ENCODE measurements around the gene OR1L8. TPM values are rescaled to one million over a fixed set of nuclear protein-coding genes. Genes with fewer than 3 reads are reported as not detected.

The OR1L8 gene
- total RNA-seq, 3 donors from 2014 or later: 0.44 to 0.48 TPM; not detected in 1

- Histone ChIP-seq H3K4me1 (no peaks in the 10 kb centered on the region), H3K4me3 (no peak overlapping the region), H3K27me3 (no peaks in the 10 kb centered on the region), H3K27ac (no peak overlapping the region), H3K36me3 (no peaks in the 10 kb centered on the region), H3K9me3 (no peaks in the 10 kb centered on the region)
- intact Hi-C loops (cut with DNase I; ENCODE audit: low total_unique reads): no loop called here
- DNase-seq (ENCODE audit: low spot score in 2 of 2): no peak
- TF ChIP-seq, protein P1, sequence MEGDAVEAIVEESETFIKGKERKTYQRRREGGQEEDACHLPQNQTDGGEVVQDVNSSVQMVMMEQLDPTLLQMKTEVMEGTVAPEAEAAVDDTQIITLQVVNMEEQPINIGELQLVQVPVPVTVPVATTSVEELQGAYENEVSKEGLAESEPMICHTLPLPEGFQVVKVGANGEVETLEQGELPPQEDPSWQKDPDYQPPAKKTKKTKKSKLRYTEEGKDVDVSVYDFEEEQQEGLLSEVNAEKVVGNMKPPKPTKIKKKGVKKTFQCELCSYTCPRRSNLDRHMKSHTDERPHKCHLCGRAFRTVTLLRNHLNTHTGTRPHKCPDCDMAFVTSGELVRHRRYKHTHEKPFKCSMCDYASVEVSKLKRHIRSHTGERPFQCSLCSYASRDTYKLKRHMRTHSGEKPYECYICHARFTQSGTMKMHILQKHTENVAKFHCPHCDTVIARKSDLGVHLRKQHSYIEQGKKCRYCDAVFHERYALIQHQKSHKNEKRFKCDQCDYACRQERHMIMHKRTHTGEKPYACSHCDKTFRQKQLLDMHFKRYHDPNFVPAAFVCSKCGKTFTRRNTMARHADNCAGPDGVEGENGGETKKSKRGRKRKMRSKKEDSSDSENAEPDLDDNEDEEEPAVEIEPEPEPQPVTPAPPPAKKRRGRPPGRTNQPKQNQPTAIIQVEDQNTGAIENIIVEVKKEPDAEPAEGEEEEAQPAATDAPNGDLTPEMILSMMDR (IDR thresholded peaks at IDR 0.05): no peak
- TF ChIP-seq POLR2AphosphoS5 (IDR thresholded peaks at IDR 0.05) (no peak), POLR2A (IDR thresholded peaks at IDR 0.05) (no peak)
Measured at GRCh38 chr9:122580360-122580759, 2.8 kb downstream of the OR1L8 start.

DNA sequence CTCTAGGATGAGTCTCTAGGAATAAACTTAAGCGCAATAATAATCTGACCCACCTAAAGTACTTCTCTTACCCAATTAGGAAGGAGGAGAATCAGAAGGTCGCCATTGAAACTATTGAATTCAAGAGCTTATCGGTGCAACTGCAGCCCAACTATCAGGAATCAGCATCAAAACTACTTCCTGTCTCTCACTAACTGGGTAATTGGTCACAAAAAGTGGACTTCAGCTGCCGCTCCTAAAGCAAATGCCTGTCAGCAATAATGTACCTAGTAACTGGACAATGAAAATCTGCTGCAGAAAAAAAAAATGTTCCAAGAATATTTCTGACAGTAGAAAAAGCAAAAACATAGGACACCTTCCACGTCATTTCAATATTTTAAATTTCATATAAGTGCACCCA is 3.3 kb downstream of the OR1L8 start:
- TF ChIP-seq POLR2A (IDR thresholded peaks at IDR 0.05) (no peak), POLR2AphosphoS5 (IDR thresholded peaks at IDR 0.05) (no peak)
- TF ChIP-seq, protein P1 (IDR thresholded peaks at IDR 0.05): no peak

DNA sequence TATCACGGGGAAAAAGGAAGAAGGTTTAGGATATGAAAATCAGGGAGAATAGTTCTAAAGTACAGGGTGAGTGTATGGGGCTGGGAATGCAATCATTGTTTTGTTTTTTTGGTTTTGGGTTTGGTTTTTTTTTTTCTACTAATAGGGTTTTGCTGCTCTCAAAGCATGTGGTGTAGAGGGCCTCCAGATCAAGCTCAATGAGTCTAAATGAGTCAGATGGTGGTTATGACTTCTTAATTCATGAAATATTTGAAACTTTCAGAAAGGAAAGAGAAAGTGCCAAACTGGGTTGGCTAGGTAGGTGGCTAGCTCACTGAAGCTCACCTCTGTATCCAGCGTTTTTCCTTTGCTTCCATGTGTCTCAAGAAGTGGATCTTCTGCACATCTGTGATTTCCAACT is 10.7 kb downstream of the OR1L8 start:
- H3K9me3 ChIP-seq: no peaks in the 10 kb centered on the region
- TF ChIP-seq POLR2A (IDR thresholded peaks at IDR 0.05) (no peak), POLR2AphosphoS5 (IDR thresholded peaks at IDR 0.05) (no peak)
- TF ChIP-seq, protein P1 (IDR thresholded peaks at IDR 0.05): no peak

More for the DNA sequence above, 3.3 kb downstream of the OR1L8 start:
- intact Hi-C loops (cut with DNase I; ENCODE audit: low total_unique reads): no loop called here
- H3K4me3 ChIP-seq: no peak overlapping the region
- H3K27ac ChIP-seq: no peak overlapping the region
- no peaks in the 10 kb centered on the region for H3K9me3 ChIP-seq
- no peaks in the 10 kb centered on the region for H3K36me3 ChIP-seq
- no peaks in the 10 kb centered on the region for H3K4me1 ChIP-seq
- no peak for DNase-seq (ENCODE audit: low spot score in 2 of 2)
- no peaks in the 10 kb centered on the region for H3K27me3 ChIP-seq

DNA sequence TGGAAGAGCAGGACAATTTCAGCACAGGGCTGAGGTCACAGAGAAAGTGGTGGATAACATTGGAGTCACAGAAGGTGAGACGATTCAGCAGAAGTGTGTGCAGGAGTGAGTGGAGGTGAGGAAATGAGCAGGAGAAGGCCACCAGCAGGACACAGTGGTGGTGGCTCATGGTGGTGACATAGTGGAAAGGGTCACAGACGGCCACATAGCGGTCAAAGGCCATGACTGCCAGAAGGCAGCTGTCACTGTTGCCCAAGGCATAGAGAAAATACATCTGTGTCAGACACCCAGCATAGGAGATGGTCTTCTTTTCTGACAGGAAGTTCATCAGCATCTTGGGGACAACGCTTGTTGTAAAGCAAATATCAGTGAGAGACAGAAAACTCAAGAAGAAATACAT is 15.3 kb downstream of the OR1L8 start:
- Histone ChIP-seq H3K4me3 (no peak overlapping the region), H3K27ac (no peak overlapping the region), H3K36me3 (no peaks in the 10 kb centered on the region), H3K4me1 (no peaks in the 10 kb centered on the region), H3K9me3 (no peaks in the 10 kb centered on the region), H3K27me3 (no peaks in the 10 kb centered on the region)
- intact Hi-C loops (cut with DNase I; ENCODE audit: low total_unique reads): no loop called here
- TF ChIP-seq POLR2AphosphoS5 (IDR thresholded peaks at IDR 0.05) (no peak), POLR2A (IDR thresholded peaks at IDR 0.05) (no peak)
- TF ChIP-seq, protein P1 (IDR thresholded peaks at IDR 0.05): no peak
- no peak for DNase-seq (ENCODE audit: low spot score in 2 of 2)

More for the DNA sequence above, 10.7 kb downstream of the OR1L8 start:
- DNase-seq (ENCODE audit: low spot score in 2 of 2): no peak
- no peak overlapping the region for H3K4me3 ChIP-seq
- intact Hi-C loops (cut with DNase I; ENCODE audit: low total_unique reads): no loop called here
- no peaks in the 10 kb centered on the region for H3K4me1 ChIP-seq
- no peak overlapping the region for H3K27ac ChIP-seq
- no peaks in the 10 kb centered on the region for H3K27me3 ChIP-seq
- no peaks in the 10 kb centered on the region for H3K36me3 ChIP-seq

DNA sequence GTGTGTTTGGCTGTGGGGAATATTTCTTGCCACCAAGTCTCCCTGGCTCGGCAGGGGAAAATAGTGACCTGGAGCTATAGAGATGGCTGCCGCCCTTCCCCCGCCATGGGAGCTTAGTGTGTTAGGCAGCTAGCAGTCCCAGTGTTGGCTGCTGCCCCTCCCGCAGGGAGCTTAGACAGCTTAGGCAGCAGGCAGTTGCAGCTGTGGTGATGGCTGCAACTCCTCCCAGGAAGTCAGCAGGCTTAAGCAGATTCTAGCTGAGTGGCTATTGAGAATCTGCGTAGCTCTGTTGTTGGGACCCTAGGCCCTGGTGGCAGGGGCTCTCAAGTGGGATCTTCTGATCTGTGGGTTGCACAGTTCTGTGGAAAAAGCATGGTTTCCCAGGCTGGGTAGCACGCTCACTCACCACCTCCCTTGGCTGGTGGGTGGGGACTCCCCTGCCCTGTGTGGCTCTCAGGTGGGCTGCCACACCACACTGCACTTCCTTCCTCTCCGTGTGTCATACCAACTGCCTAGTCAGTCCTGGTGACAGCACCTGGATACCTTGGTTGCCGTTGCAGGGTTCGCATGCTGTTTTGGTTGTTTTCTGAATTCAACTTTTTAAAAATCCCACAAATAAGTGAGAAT is 20.9 kb downstream of the OR1L8 start:
- Histone ChIP-seq H3K4me3 (no peak overlapping the region), H3K27ac (no peak overlapping the region), H3K36me3 (no peaks in the 10 kb centered on the region), H3K4me1 (no peaks in the 10 kb centered on the region), H3K9me3 (no peaks in the 10 kb centered on the region), H3K27me3 (no peaks in the 10 kb centered on the region)
- DNase-seq (ENCODE audit: low spot score in 2 of 2): no peak
- no peak for TF ChIP-seq POLR2A (IDR thresholded peaks at IDR 0.05)
- intact Hi-C loops (cut with DNase I; ENCODE audit: low total_unique reads): no loop called here
